Myocyte (in vitro differentiated cells): ENCODE measurements around the gene IFI30. TPM values are rescaled to one million over a fixed set of nuclear protein-coding genes. Genes with fewer than 3 reads are reported as not detected.
"Not testable (repeated sequence)": the region's sequence is repeated elsewhere in the genome, so short reads cannot be mapped to it uniquely, and the experiment has no call there.

Experiments used
- DNase-seq: peaks from one replicate; pipeline ENCODE4 v3.0.0-alpha.2; 2012; ENCODE audit warnings: low read depth
- total RNA-seq: library from RNA; depleted of rRNA; stranded (reverse); fragments of >200 nt; gene quantifications from 2 replicates; pipeline ENCODE4 v1.2.3, GENCODE V29; 2014

Gene IFI30
- total RNA-seq, 1 donor from 2014 or later: 6.5 TPM

DNA sequence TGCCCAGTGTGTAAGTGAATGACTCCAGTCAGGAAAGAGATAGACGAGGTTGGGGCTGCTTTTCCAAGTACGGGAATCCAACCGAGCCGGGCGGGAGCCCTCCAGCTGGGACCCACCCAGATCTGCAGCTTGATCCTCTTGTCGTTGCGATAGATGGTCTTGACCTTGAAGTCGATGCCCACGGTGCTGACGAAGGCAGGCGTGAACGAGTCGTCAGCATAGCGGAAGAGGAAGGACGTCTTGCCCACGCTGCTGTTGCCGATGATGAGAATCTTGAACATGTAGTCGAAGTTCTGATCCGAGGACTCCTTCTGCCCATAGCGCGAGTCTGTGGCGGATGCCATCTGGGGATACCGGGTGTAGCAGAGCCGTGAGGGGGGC lies 28.8 kb downstream of the IFI30 start:
- DNase-seq: no peak

- no peak for DNase-seq
Observed at GRCh38 chr19:18202778-18203407, 29.3 kb downstream of the IFI30 start.

DNA sequence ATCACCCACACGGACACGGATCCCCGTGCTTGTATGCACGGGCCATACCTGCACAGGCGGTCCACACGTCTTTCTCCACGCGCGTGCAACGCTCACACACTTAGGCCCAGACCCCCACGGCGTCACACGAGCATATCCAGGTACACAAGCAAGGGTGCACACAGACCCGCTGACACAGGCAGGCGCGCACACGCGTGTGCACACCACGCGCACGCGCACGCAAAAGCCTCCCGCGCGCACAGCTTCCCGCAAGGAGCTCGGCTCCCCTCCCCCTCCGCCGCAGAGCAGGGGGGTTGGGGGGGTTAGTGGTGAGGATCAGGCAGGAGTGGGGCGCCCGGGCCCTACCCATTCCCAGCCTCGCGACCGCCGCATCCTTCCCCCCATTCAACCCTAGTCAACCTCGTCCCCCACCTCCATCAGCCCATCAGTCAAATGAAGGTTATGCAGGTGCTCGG lies 29.8 kb downstream of the IFI30 start:
- DNase-seq: no peak

GRCh38 chr19:18203863-18204393 lies 30.3 kb downstream of the IFI30 start, which contains the start of gene RAB3A:
Gene RAB3A, minus strand, starts transcription at chr19:18204042. Its CDS starts 1,302 bp downstream, at chr19:18202740.
- peak; percentile 100 for DNase-seq

- DNase-seq: no peak
Observed at GRCh38 chr19:18204394-18205199, 31.0 kb downstream of the IFI30 start.

DNA sequence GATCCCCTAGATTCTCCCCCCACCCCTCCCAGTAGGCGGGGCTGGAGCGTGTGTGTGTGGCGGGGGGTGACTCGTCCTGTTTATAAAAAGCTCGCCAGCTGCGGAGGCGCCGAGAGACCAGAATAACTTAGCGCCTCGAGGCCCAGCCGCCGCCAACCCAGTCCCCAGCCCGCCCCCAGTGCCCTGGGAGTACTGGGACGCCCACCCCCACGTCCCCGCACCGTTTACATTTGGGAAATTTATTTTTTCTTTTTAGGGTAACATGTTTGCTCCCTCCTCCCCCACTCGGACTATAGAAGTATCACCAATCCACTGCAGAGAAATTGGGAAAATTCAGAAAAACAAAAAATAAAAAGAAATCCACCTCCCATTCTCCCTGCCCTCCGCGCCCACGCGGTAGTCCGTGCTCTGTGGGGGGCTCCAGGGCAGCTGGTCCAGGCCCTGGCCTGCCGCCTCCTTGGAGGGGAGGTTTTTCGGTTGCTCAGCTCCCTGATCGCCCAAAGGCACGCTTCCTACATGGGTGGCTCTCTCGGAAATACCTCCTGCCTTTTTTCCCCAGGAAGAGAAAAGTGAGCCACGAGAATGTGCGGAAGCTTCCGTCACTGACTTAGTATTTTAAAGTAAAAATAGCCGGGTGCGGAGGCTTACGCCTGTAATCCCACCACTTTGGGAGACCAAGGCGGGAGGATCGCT lies 31.7 kb downstream of the IFI30 start:
- DNase-seq: peak; percentile 92

- no peak for DNase-seq
Observed at GRCh38 chr19:18206018-18206417, 32.4 kb downstream of the IFI30 start.

DNA sequence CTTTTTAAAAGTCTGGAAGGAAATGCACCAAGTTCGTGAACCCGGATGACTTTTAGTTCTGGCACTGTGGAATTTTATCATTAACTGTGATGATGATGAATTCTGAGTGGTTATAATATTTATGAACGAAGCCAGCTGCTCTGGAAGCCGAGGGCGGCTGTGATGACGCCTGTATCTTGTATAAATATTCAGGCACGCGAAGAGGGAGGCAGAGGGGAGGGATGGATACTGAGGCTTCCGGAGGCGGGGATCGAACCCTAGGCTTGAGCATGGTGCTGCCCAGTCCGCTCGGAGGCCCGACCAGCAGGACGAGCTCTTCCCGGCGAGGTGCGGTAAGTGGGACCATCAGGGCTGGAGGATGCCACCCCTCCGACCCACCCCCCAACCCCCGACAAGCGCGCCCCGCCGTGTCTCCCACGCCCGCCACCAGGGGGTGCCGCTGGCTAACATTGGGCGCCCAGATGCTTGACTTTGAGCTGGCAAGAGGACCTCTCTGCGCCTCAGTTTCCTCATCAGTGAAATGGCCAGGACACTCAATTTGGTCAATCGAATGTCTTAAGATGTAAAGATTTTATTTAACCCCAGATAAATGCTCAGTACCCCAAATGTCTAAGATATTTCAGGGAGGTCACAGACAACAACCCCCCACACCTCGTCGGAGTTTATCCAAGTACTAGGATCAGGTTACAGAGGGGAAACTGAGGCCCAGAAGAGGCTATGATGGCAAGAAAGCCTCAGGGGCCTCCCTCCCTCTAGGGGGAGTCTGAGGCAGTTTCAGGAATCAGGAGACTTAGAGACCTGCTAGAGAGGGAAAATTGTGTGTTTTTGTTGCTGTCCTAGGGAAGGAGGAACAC lies 34.7 kb downstream of the IFI30 start:
- peak; percentile 62 for DNase-seq

- not testable (repeated sequence) for DNase-seq
Observed at GRCh38 chr19:18209912-18210311, 36.3 kb downstream of the IFI30 start.

- DNase-seq: no peak
Observed at GRCh38 chr19:18211683-18212082, 38.1 kb downstream of the IFI30 start.

DNA sequence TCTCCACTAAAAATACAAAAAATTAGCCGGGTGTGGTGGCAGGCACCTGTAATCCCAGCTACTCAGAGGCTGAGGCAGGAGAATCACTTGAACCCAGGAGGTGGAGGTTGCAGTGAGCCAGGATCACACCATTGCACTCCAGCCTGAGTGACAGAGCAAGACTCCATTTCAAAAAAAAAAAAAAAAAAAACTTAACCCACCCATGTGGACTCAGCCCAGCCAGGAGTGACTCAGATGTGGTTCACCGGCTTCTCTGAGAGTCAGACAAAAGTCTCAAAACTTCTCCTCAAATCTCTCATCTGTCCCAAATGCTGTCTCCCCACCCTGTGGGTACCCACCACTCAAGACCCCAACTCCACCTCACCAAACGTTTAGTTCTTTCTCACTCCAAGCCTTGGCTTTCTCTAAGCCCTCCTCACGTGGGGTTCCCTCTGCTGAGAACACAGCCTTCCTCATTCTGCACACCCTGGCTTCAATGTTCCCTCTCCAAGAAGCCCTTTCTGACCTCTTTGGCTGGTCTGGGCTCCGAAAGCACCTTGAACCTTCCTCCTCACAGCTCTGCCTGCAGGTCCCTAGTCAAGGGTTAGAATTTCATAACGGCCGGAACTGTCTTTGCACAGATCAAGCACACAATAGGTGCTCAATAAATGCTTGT lies 41.3 kb downstream of the IFI30 start:
- no peak for DNase-seq

DNA sequence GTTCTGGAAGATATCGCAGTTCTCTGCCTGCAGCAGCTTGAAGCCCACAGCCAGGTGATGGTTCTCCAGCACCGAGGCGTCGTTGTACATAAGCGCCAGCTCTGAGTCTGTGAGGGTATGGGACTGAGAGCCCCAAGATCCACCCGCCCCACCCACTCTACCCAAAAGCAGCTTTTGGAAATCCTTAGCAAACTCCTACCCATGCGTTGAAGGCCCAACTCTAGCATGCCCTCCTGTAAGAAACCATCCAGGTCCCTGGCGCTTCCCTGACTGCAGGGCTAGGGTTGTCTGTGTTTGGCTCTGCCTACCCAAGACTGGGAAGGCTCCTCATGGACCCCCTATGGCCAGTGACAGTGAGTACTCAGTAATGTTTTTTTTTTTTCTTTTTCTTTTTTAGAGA lies 43.2 kb downstream of the IFI30 start:
- DNase-seq: no peak

- DNase-seq: no peak
Observed at GRCh38 chr19:18218159-18218558, 44.5 kb downstream of the IFI30 start.

DNA sequence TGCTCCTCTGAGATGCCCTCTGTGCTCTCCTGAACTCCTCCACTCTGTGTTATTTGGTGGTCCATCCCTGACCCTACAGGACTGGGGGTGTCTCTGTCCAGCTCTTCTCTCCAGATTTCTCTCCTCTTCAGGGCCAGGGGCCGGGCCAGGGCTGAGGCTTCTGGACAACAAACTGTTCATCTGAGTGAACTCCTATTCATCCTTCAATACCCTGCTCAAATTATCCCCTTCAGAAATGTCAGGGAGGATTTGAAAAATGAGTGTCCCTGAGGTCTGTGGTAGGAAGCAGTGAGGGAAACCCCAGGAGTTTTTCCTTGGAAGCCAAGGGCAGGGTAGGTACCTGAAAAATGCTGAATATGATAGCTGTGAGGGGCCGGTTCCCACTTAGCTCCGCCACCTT lies 45.0 kb downstream of the IFI30 start:
- DNase-seq: no peak

GRCh38 chr19:18219911-18220631 lies 46.5 kb downstream of the IFI30 start:
- no peak for DNase-seq

DNA sequence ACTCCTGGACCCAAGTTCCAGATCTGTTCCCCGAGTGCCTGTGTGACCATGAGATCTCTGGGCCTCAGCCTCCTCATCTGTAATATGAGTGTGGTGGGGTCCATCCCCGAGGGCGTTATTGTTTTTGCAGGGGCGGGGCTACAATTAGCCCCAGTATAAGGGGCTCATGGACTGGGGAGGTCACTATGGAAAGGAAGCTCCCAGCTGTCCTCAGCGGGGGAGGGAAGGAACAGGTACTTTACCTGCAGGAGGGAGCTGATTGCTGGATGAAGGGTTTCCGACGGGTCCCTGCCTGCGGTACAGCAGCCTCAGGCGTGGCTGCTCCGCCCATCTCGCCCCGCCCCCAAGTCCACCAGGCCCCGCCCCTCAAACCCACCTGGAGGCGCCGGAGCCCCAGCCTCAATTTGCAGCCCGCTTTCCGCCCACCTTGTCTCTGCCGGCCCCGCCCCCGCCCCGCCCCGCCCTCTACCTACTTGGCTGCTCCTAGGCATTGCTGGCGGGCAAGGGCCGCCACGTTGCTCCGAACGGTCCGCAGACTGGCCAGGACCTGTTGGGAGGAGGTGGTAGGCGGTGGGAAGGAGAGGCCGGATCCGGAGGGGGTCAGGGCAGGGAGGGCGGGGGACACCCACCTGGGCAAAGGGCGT lies 47.1 kb downstream of the IFI30 start:
- no peak for DNase-seq

- DNase-seq: no peak
Observed at GRCh38 chr19:18221815-18222725, 48.5 kb downstream of the IFI30 start.
